ENCODE results near the gene ATP13A5.

- TF ChIP-seq POLR2AphosphoS5 (IDR thresholded peaks at IDR 0.05; ENCODE audit: low read depth, low read length) (no peak), TAF1 (IDR thresholded peaks at IDR 0.05; ENCODE audit: borderline replicate concordance, low read depth, low read length) (no peak)
These were observed at the start of gene ATP13A5 for GRCh38 chr3:193378706-193379105.

Measured in GM12892 (cell line).